Activated CD8-positive, alpha-beta T cell treated with anti-CD3 and anti-CD28 coated beads, Interleukin-2, amount 10 ng/mL, durations not matched to agents 7 days and 5 days (primary cell): ENCODE data around the gene PCGF3. TPM values are rescaled to one million over a fixed set of nuclear protein-coding genes. Genes with fewer than 3 reads are reported as not detected.

Experiments
- ATAC-seq: fragments of 150-1000 bp; cut with Tn5 transposase; one replicate; pipeline ENCODE4 v1.10.0; 2021; ENCODE audit warnings: moderate library complexity
- CTCF ChIA-PET: fragments of 350-600 bp; sonication (Branson Sonifier 250); formaldehyde crosslinking; loops from one replicate; lab custom pipeline; 2021; ENCODE audit warnings: antibody characterized with exemption; lab: Charles Lee
- POLR2A ChIA-PET: fragments of 350-600 bp; sonication (Branson Sonifier 250); formaldehyde crosslinking; loops from one replicate; lab custom pipeline; 2021; ENCODE audit warnings: antibody characterized with exemption; lab: Charles Lee
- DNase-seq: peaks from one replicate; pipeline ENCODE4 v3.0.0-alpha.2; 2020
- H3K27ac Mint-ChIP-seq: one replicate; pipeline ENCODE4 v1.8.0; 2021; ENCODE audit warnings: mild to moderate bottlenecking, mixed read lengths
- H3K27me3 Mint-ChIP-seq: one replicate; pipeline ENCODE4 v1.8.0; 2021; ENCODE audit warnings: low read depth, mixed read lengths
- H3K36me3 Mint-ChIP-seq: one replicate; pipeline ENCODE4 v1.8.0; 2021; ENCODE audit warnings: low read depth, mixed read lengths
- H3K4me1 Mint-ChIP-seq: one replicate; pipeline ENCODE4 v1.8.0; 2021; ENCODE audit warnings: low read depth, mixed read lengths
- H3K4me3 Mint-ChIP-seq: one replicate; pipeline ENCODE4 v1.8.0; 2021; ENCODE audit warnings: mild to moderate bottlenecking, mixed read lengths
- H3K9me3 Mint-ChIP-seq: one replicate; pipeline ENCODE4 v1.8.0; 2022; ENCODE audit warnings: mixed read lengths; ENCODE audit not compliant: insufficient read depth
- total RNA-seq, 2 experiments: library from RNA; stranded (reverse); gene quantifications; one replicate each; pipeline ENCODE4 v1.2.3, GENCODE V29; 2021

Gene PCGF3, protein sequence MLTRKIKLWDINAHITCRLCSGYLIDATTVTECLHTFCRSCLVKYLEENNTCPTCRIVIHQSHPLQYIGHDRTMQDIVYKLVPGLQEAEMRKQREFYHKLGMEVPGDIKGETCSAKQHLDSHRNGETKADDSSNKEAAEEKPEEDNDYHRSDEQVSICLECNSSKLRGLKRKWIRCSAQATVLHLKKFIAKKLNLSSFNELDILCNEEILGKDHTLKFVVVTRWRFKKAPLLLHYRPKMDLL
- 10 to 100 TPM; 33.5 to 36.2 TPM for total RNA-seq

GRCh38 chr4:705278-706082, at the start of gene PCGF3:
PCGF3 (plus strand) TSS chr4:705832; CDS start chr4:733681, 27,849 bp downstream.
- Mint-ChIP-seq H3K27me3 (peaks cover 5% of the 10 kb centered on the region), H3K36me3 (peaks cover 13% of the 10 kb centered on the region), H3K4me3 (peak within 1 kb of the TSS; percentile 71), H3K9me3 (no peaks in the 10 kb centered on the region), H3K27ac (peak within 1 kb of the TSS; percentile 75), H3K4me1 (peaks cover 17% of the 10 kb centered on the region)
- DNase-seq (peak; percentile 97), ATAC-seq (peak; percentile 98)
- POLR2A ChIA-PET = interaction anchor here (0.6 to 1.0 kb wide), 2 partner anchors 13 to 31 kb away, joined by 5 read pairs; partner anchors contain the start of genes ATP5ME and MYL5
- CTCF ChIA-PET = no interaction called here

DNA sequence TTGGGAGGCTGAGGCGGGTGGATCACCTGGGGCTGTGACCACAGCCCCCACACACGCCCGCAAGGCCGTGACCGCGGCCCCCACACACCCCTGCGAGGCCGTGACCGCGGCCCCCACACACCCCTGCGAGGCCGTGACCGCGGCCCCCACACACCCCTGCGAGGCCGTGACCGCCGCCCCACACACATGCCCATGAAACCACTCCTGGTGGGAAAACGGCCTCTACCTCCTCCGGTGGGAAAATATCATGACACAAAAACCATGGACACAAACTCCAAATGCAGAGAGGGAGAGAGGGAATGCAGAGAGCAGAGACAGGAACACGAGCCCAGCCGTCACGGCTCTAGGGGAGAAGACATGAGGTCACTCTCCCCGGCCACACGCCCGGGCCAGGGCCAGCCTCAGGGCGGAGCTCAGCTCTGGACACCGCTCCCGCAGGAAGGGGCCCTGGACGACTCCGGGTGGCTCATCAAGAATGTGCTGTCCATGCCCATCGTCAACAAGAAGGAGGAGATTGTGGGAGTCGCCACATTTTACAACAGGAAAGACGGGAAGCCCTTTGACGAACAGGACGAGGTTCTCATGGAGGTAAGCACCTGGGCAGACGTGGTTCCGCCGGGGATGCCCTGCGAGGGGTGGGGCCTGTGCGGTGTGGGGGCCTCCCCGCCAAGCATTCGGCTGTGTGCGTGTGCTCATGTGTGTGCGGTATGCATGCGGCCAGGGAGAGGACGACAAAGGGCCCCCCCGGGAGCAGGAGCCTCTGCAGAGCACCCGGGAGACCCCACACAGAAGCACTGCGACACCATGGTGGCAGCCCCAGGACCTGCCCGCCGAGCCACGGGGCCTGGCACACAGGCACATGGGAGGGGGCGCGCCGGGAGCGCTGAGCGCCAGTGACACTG, 48.9 kb upstream of the PCGF3 start:
- H3K4me3 Mint-ChIP-seq = no peak overlapping the region
- H3K9me3 Mint-ChIP-seq = no peaks in the 10 kb centered on the region
- POLR2A ChIA-PET = interaction anchor here (0.6 kb wide), 1 partner anchor 534 kb away, joined by 3 read pairs; no protein-coding TSS in a partner anchor
- H3K4me1 Mint-ChIP-seq = no peaks in the 10 kb centered on the region
- ATAC-seq (no peak), DNase-seq (no peak)
- no peaks in the 10 kb centered on the region for H3K27me3 Mint-ChIP-seq
- CTCF ChIA-PET = no interaction called here
- peaks cover 11% of the 10 kb centered on the region for H3K36me3 Mint-ChIP-seq
- H3K27ac Mint-ChIP-seq = no peak overlapping the region

GRCh38 chr4:657338-657833, 48.2 kb upstream of the PCGF3 start:
- Mint-ChIP-seq H3K27me3 (no peaks in the 10 kb centered on the region), H3K9me3 (no peaks in the 10 kb centered on the region), H3K36me3 (peaks cover 13% of the 10 kb centered on the region), H3K27ac (no peak overlapping the region), H3K4me3 (no peak overlapping the region), H3K4me1 (peaks cover 2% of the 10 kb centered on the region)
- ATAC-seq (no peak), DNase-seq (no peak)
- CTCF ChIA-PET = no interaction called here
- POLR2A ChIA-PET = interaction anchor here (0.6 kb wide), 1 partner anchor 58 kb away, joined by 3 read pairs; no protein-coding TSS in a partner anchor

GRCh38 chr4:657834-658667, 47.6 kb upstream of the PCGF3 start:
- Mint-ChIP-seq H3K27me3 (no peaks in the 10 kb centered on the region), H3K4me3 (no peak overlapping the region), H3K4me1 (peaks cover 5% of the 10 kb centered on the region), H3K36me3 (peaks cover 13% of the 10 kb centered on the region), H3K27ac (no peak overlapping the region), H3K9me3 (no peaks in the 10 kb centered on the region)
- DNase-seq = no peak
- ChIA-PET CTCF (no interaction called here), POLR2A (interaction anchor here (0.6 to 0.9 kb wide), 2 partner anchors 22 to 59 kb away, joined by 3 read pairs; no protein-coding TSS in a partner anchor)
- no peak for ATAC-seq

- no peaks in the 10 kb centered on the region for H3K27me3 Mint-ChIP-seq
- H3K4me3 Mint-ChIP-seq = no peak overlapping the region
- ChIA-PET POLR2A (interaction anchor here (0.9 kb wide), 1 partner anchor 21 kb away, joined by 3 read pairs; no protein-coding TSS in a partner anchor), CTCF (no interaction called here)
- no peaks in the 10 kb centered on the region for H3K9me3 Mint-ChIP-seq
- H3K4me1 Mint-ChIP-seq = peaks cover 6% of the 10 kb centered on the region
- peaks cover 13% of the 10 kb centered on the region for H3K36me3 Mint-ChIP-seq
- ATAC-seq (no peak), DNase-seq (no peak)
- H3K27ac Mint-ChIP-seq = no peak overlapping the region
These were observed 46.7 kb upstream of the PCGF3 start for GRCh38 chr4:658681-659667.

DNA sequence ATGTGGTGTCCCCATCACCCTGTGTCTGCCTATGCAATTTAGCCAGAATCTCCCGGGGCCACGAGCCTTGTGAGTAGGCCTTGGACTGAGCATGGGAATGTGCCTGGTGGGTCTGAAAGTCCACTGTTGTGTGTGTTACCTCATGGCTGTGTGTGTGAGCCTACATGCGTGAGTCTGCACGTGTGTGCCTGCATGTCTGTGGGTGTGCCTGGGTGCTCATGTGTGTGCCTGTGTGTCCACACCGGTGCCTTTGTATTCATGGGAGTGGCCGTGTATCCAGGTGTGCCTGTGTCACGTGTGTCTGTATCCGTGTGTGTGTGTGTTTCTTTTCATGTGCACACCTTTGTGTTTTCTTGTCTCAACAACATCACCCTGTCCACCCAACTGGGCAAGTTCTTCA, 45.8 kb upstream of the PCGF3 start:
- Mint-ChIP-seq H3K27me3 (no peaks in the 10 kb centered on the region), H3K27ac (no peak overlapping the region), H3K4me1 (peaks cover 14% of the 10 kb centered on the region), H3K36me3 (peaks cover 13% of the 10 kb centered on the region), H3K9me3 (no peaks in the 10 kb centered on the region), H3K4me3 (no peak overlapping the region)
- no peak for DNase-seq
- ChIA-PET CTCF (no interaction called here), POLR2A (no interaction called here)
- no peak for ATAC-seq

DNA sequence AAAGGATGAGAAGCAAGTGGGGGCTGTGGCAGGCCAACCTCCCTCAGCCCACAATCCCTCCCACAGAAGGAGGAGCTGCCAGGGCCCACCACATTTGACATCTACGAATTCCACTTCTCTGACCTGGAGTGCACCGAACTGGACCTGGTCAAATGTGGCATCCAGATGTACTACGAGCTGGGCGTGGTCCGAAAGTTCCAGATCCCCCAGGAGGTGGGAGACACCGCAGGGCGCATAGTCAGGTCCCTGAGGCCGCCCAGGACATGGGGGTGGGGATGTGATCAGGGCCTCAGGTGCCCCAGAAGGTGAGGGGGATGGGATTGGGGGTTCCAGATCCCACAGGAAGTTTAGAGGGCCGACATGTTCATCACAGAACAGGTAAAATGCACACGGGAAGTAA, 45.2 kb upstream of the PCGF3 start:
- no peak for DNase-seq
- Mint-ChIP-seq H3K4me3 (no peak overlapping the region), H3K9me3 (no peaks in the 10 kb centered on the region), H3K27me3 (no peaks in the 10 kb centered on the region), H3K27ac (no peak overlapping the region), H3K4me1 (peaks cover 18% of the 10 kb centered on the region), H3K36me3 (peaks cover 13% of the 10 kb centered on the region)
- CTCF ChIA-PET = no interaction called here
- POLR2A ChIA-PET = no interaction called here
- ATAC-seq = no peak

- Mint-ChIP-seq H3K27me3 (no peaks in the 10 kb centered on the region), H3K27ac (no peak overlapping the region), H3K4me1 (peaks cover 22% of the 10 kb centered on the region), H3K36me3 (peaks cover 13% of the 10 kb centered on the region), H3K9me3 (no peaks in the 10 kb centered on the region), H3K4me3 (no peak overlapping the region)
- ATAC-seq = no peak
- ChIA-PET CTCF (no interaction called here), POLR2A (no interaction called here)
- DNase-seq = no peak
These were observed 44.4 kb upstream of the PCGF3 start for GRCh38 chr4:661231-661630.

DNA sequence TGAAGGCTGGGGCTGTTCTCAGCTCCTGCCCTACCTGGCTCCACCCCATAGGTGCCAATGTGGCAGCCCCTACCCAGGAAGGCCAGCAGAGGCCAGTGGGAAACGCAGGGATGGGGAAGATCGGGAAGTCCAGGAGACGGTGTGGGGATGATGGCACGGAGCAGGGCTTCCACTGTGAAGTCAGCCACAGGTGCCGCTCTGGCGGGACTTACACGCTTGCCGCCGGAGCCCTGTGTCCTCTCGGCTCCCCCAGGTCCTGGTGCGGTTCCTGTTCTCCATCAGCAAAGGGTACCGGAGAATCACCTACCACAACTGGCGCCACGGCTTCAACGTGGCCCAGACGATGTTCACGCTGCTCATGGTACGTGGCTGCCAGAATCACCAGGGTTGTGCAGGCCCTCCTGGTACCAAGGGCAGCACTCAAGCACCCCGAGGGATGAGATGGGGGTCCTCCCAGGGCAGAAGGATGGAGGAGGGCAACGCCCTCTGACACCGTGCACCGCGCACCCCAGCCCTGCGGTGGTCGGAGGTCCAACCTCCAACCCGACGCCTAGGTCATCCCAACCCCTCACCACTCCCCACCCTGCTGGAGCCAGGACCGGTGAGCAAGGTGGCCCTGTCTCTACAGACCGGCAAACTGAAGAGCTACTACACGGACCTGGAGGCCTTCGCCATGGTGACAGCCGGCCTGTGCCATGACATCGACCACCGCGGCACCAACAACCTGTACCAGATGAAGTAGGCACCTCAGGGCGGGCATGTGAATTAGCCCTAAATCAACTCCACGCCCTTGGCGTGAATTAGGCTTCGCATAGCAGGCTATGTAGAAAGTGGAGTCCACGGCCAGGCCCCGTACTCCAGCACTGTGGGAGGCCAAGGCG, 43.5 kb upstream of the PCGF3 start:
- ATAC-seq = no peak
- peak overlapping the region; percentile 77 for H3K4me3 Mint-ChIP-seq
- H3K36me3 Mint-ChIP-seq = peaks cover 13% of the 10 kb centered on the region
- peaks cover 22% of the 10 kb centered on the region for H3K4me1 Mint-ChIP-seq
- no peak for DNase-seq
- ChIA-PET CTCF (no interaction called here), POLR2A (interaction anchor here (0.7 kb wide), 1 partner anchor 12 kb away, joined by 3 read pairs; the partner anchor contains the start of genes ATP5ME and MYL5)
- no peak overlapping the region for H3K27ac Mint-ChIP-seq
- H3K9me3 Mint-ChIP-seq = no peaks in the 10 kb centered on the region
- H3K27me3 Mint-ChIP-seq = no peaks in the 10 kb centered on the region
